Measurements from ENCODE around the gene RHCG.
A peak's percentile ranks its signal among the peaks of the same experiment; 100 is the strongest.
"Not testable (repeated sequence)": the region's sequence is repeated elsewhere in the genome, so short reads cannot be mapped to it uniquely, and the experiment has no call there.

Gene RHCG

GRCh38 chr15:89475661-89476060, 20.7 kb downstream of the RHCG start:
- peak; percentile 33 for DNase-seq

GRCh38 chr15:89472785-89473256, 23.6 kb downstream of the RHCG start:
- DNase-seq, result peak; percentile 65

- peak; percentile 62 for DNase-seq
Observed at GRCh38 chr15:89469426-89470096, 26.8 kb downstream of the RHCG start.

- not testable (repeated sequence) for DNase-seq
Observed at GRCh38 chr15:89468813-89469212, 27.6 kb downstream of the RHCG start.

- no peak for DNase-seq
Observed at GRCh38 chr15:89463113-89463512, 33.3 kb downstream of the RHCG start.

GRCh38 chr15:89462198-89462912, 34.0 kb downstream of the RHCG start:
- DNase-seq, result no peak

GRCh38 chr15:89461386-89461785, 35.0 kb downstream of the RHCG start:
- DNase-seq, result no peak

- DNase-seq, result no peak
Observed at GRCh38 chr15:89460048-89460447, 36.3 kb downstream of the RHCG start.

- DNase-seq, result no peak
Observed at GRCh38 chr15:89459271-89460038, 36.9 kb downstream of the RHCG start.

GRCh38 chr15:89458440-89458839, 37.9 kb downstream of the RHCG start:
- DNase-seq, result no peak

GRCh38 chr15:89457086-89457485, 39.3 kb downstream of the RHCG start:
- DNase-seq, result peak; percentile 37

GRCh38 chr15:89455535-89455934, 40.8 kb downstream of the RHCG start:
- no peak for DNase-seq

- DNase-seq, result no peak
Observed at GRCh38 chr15:89452330-89452836, 44.0 kb downstream of the RHCG start.

- DNase-seq, result no peak
Observed at GRCh38 chr15:89451846-89452245, 44.5 kb downstream of the RHCG start.

GRCh38 chr15:89450076-89451006, 46.0 kb downstream of the RHCG start:
- no peak for DNase-seq

GRCh38 chr15:89448825-89449224, 47.6 kb downstream of the RHCG start:
- no peak for DNase-seq

- no peak for DNase-seq
Observed at GRCh38 chr15:89447676-89448075, 48.7 kb downstream of the RHCG start.

GRCh38 chr15:89446255-89446891, 50.0 kb downstream of the RHCG start:
- DNase-seq, result no peak

GRCh38 chr15:89445518-89445917, 50.9 kb downstream of the RHCG start:
- DNase-seq, result no peak

GRCh38 chr15:89444241-89445225, 51.9 kb downstream of the RHCG start:
- DNase-seq, result peak; percentile 85
